GM12878 (cell line): ENCODE results near the gene PITPNC1. TPM values are rescaled to one million over a fixed set of nuclear protein-coding genes. Genes with fewer than 3 reads are reported as not detected.

Experiments used
- BRCA1 ChIP-seq: IDR thresholded peaks from 2 replicates; pipeline ENCODE4 v1.6.1; 2011; ENCODE audit warnings: low read depth, low read length, improper control_type of control experiment
- CBFB ChIP-seq: IDR thresholded peaks from 2 replicates; pipeline ENCODE4 v1.6.1; 2016; ENCODE audit warnings: antibody characterized with exemption, low read depth
- CHD2 ChIP-seq: IDR thresholded peaks from 2 replicates; pipeline ENCODE4 v1.6.1; 2011; ENCODE audit warnings: low read depth, low read length, improper control_type of control experiment, borderline replicate concordance
- EED ChIP-seq: sonication (generic); IDR thresholded peaks from 2 replicates; pipeline ENCODE4 v1.6.1; 2016; ENCODE audit warnings: antibody characterized with exemption, low read depth
- EGR1 ChIP-seq, 2 experiments: IDR thresholded peaks; 1 replicate in 1 of 2; 2 replicates in 1 of 2; pipeline ENCODE4 v1.6.1; 2011 to 2012; ENCODE audit warnings: low read depth in 2 of 2, low read length in 2 of 2, borderline replicate concordance in 1 of 2, mild to moderate bottlenecking in 1 of 2, moderate library complexity in 1 of 2
- EP300 ChIP-seq, 2 experiments: fragments of 150-350 bp in 1 of 2; IDR thresholded peaks; 2 replicates each; pipeline ENCODE4 v1.6.1; 2011 to 2012; ENCODE audit warnings: low read depth in 2 of 2, low read length in 2 of 2, borderline replicate concordance in 1 of 2, improper control_type of control experiment in 1 of 2, inconsistent platforms in 1 of 2; ENCODE audit not compliant: control insufficient read depth in 1 of 2
- ESRRA ChIP-seq: IDR thresholded peaks from 2 replicates; pipeline ENCODE4 v1.6.1; 2012; ENCODE audit warnings: mild to moderate bottlenecking, low read length, improper control_type of control experiment
- JUND ChIP-seq: IDR thresholded peaks from 2 replicates; pipeline ENCODE4 v1.6.1; 2012; ENCODE audit warnings: low read depth, mild to moderate bottlenecking, low read length, improper control_type of control experiment, moderate library complexity
- KDM1A ChIP-seq: fragments of 200-600 bp; sonication (generic); IDR thresholded peaks from 2 replicates; pipeline ENCODE4 v1.6.1; 2016; ENCODE audit warnings: borderline replicate concordance
- KLF5 ChIP-seq: fragments of 450-650 bp; IDR thresholded peaks from 2 replicates; pipeline ENCODE4 v1.6.1; 2014; ENCODE audit warnings: mild to moderate bottlenecking; ENCODE audit not compliant: partially characterized antibody
- LARP7 ChIP-seq: fragments of 450-650 bp; IDR thresholded peaks from 2 replicates; pipeline ENCODE4 v1.6.1; 2017; ENCODE audit warnings: mild to moderate bottlenecking
- MYB ChIP-seq: fragments of 150-350 bp; IDR thresholded peaks from 2 replicates; pipeline ENCODE4 v1.6.1; 2014; ENCODE audit warnings: mild to moderate bottlenecking, low read depth, low read length, borderline replicate concordance
- NR2F1 ChIP-seq: fragments of 450-650 bp; conservative IDR thresholded peaks from 2 replicates; pipeline ENCODE4 v1.6.1; 2017; ENCODE audit warnings: mild to moderate bottlenecking
- RAD51 ChIP-seq: fragments of 450-650 bp; IDR thresholded peaks from 2 replicates; pipeline ENCODE4 v1.6.1; 2016; ENCODE audit warnings: moderate library complexity, mild to moderate bottlenecking, inconsistent platforms
- SMAD1 ChIP-seq: fragments of 450-650 bp; IDR thresholded peaks from 2 replicates; pipeline ENCODE4 v1.6.1; 2018; ENCODE audit warnings: mild to moderate bottlenecking, low read depth; ENCODE audit not compliant: partially characterized antibody
- YBX1 ChIP-seq: fragments of 450-650 bp; IDR thresholded peaks from 2 replicates; pipeline ENCODE4 v1.6.1; 2016; ENCODE audit warnings: antibody characterized with exemption
- YY1 ChIP-seq: IDR thresholded peaks from 2 replicates; pipeline ENCODE4 v1.6.1; 2011; ENCODE audit warnings: low read depth, mild to moderate bottlenecking, low read length
- polyA plus RNA-seq, 11 experiments: library from polyadenylated mRNA; depleted of rRNA in 4 of 11; unstranded in 6 of 11; stranded (reverse) in 5 of 11; fragments of >200 nt; fragmentation: Nextera tagmentation in 4 of 11; fragmentation: Illumina TruSeq in 1 of 11; extraction: Ambion mirVana in 4 of 11; extraction: Trizol in 1 of 11; gene quantifications; 1 replicate in 1 of 11; 2 replicates in 10 of 11; pipeline versions ENCODE4 v1.2.1 to v1.2.3, GENCODE V29; 2011 to 2016; ENCODE audit warnings: inconsistent platforms in 2 of 11, missing spikeins in 2 of 11, low read depth in 1 of 11
- total RNA-seq, 4 experiments: library from RNA; depleted of rRNA in 3 of 4; stranded (reverse); fragments of >200 nt in 3 of 4; fragmentation: Illumina TruSeq in 1 of 4; extraction: Trizol in 1 of 4; gene quantifications; 2 replicates each; pipeline versions ENCODE4 v1.2.1 to v1.2.3, GENCODE V29; 2013 to 2021
- TF ChIP-seq, protein P1 (sequence below): IDR thresholded peaks from 2 replicates; pipeline ENCODE4 v1.6.1; 2011; ENCODE audit warnings: low read depth, mild to moderate bottlenecking, low read length, moderate library complexity, borderline replicate concordance; ENCODE audit errors: extremely low read depth
- TF ChIP-seq, protein P2 (sequence below): fragments of 450-650 bp; conservative IDR thresholded peaks from 2 replicates; pipeline ENCODE4 v1.6.1; 2017; ENCODE audit warnings: mild to moderate bottlenecking, moderate library complexity
- TF ChIP-seq, protein P3 (sequence below): fragments of 450-650 bp; IDR thresholded peaks from 2 replicates; pipeline ENCODE4 v1.6.1; 2017; ENCODE audit warnings: low read depth, mild to moderate bottlenecking, moderate library complexity
- TF ChIP-seq, protein P4 (sequence below): fragments of 450-650 bp; IDR thresholded peaks from 2 replicates; pipeline ENCODE4 v1.6.1; 2017; ENCODE audit warnings: antibody characterized with exemption, mild to moderate bottlenecking, moderate library complexity
- TF ChIP-seq, protein P5 (sequence below): IDR thresholded peaks from 2 replicates; pipeline ENCODE4 v1.6.1; 2012; ENCODE audit warnings: low read depth, low read length, improper control_type of control experiment

Gene PITPNC1
- total and polyA plus RNA-seq, 10 of the 15 experiments (the other 5 are each of a cell fraction or from before 2014, with no cell fraction given) = 12.2 to 62.4 (median 47.3) TPM

DNA sequence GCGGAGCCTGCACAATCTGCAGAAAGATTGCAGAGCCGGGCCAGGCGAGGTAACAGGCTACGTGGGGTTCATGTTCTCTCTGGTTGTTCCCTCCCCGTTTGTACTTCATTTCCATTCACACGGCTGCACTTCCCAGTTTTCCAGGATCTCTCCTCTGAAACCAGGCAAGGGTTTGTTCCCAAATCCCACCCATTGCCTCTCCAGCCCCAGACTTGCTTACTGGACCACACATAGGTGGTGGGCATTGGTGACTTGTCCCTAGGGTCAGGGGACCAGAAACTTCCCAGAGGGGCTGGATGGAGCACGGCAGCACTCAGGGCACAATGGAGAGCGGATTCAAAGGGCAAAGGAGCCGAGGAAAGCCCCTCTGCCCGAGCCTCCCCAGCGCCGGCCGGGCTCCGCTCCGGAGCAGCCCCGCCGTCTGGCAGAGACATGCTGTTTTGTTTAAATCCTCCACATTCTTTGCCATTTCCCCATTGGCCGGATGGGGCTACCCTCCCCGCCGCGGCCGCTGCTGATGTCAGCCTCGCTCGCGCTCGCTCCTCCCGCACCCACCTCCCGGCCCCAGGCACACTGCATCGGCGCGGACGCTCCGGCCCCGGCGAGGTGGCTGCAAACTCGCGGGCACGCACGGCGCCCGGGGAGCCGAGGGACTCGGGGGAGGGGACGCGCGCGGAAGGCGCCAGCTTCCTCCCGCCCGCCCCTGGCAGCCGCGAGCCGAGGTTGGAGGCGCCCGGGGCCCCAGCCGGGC, at the start of gene PITPNC1 (continued):
- TF ChIP-seq NR2F1 (peak; percentile 55), YBX1 (no peak), EP300 (IDR thresholded peaks at IDR 0.05; ENCODE audit: borderline replicate concordance in 1 of 2, control insufficient read depth in 1 of 2, low read depth in 2 of 2, low read length in 2 of 2) (no peak), CHD2 (peak; percentile 53; the same call in 1 of the 2 replicates), KDM1A (no peak), BRCA1 (no peak), JUND (0 out of 2 replicates have a peak, but pooled peaks have one; percentile 14), KLF5 (no peak), SMAD1 (no peak), RAD51 (no peak), EED (0 out of 2 replicates have a peak, but pooled peaks have one; percentile 31), YY1 (peak; percentile 49), CBFB (no peak), ESRRA (no peak), LARP7 (peak; percentile 93), EGR1 (IDR thresholded peaks at IDR 0.05; ENCODE audit: borderline replicate concordance in 1 of 2, low read depth in 2 of 2, low read length in 2 of 2) (no peak), MYB (no peak)
- TF ChIP-seq, protein P1, sequence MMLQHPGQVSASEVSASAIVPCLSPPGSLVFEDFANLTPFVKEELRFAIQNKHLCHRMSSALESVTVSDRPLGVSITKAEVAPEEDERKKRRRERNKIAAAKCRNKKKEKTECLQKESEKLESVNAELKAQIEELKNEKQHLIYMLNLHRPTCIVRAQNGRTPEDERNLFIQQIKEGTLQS = no peak
- TF ChIP-seq, protein P2, sequence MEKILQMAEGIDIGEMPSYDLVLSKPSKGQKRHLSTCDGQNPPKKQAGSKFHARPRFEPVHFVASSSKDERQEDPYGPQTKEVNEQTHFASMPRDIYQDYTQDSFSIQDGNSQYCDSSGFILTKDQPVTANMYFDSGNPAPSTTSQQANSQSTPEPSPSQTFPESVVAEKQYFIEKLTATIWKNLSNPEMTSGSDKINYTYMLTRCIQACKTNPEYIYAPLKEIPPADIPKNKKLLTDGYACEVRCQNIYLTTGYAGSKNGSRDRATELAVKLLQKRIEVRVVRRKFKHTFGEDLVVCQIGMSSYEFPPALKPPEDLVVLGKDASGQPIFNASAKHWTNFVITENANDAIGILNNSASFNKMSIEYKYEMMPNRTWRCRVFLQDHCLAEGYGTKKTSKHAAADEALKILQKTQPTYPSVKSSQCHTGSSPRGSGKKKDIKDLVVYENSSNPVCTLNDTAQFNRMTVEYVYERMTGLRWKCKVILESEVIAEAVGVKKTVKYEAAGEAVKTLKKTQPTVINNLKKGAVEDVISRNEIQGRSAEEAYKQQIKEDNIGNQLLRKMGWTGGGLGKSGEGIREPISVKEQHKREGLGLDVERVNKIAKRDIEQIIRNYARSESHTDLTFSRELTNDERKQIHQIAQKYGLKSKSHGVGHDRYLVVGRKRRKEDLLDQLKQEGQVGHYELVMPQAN = peak; percentile 64
- TF ChIP-seq, protein P3, sequence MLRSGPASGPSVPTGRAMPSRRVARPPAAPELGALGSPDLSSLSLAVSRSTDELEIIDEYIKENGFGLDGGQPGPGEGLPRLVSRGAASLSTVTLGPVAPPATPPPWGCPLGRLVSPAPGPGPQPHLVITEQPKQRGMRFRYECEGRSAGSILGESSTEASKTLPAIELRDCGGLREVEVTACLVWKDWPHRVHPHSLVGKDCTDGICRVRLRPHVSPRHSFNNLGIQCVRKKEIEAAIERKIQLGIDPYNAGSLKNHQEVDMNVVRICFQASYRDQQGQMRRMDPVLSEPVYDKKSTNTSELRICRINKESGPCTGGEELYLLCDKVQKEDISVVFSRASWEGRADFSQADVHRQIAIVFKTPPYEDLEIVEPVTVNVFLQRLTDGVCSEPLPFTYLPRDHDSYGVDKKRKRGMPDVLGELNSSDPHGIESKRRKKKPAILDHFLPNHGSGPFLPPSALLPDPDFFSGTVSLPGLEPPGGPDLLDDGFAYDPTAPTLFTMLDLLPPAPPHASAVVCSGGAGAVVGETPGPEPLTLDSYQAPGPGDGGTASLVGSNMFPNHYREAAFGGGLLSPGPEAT = no peak
- TF ChIP-seq, protein P4, sequence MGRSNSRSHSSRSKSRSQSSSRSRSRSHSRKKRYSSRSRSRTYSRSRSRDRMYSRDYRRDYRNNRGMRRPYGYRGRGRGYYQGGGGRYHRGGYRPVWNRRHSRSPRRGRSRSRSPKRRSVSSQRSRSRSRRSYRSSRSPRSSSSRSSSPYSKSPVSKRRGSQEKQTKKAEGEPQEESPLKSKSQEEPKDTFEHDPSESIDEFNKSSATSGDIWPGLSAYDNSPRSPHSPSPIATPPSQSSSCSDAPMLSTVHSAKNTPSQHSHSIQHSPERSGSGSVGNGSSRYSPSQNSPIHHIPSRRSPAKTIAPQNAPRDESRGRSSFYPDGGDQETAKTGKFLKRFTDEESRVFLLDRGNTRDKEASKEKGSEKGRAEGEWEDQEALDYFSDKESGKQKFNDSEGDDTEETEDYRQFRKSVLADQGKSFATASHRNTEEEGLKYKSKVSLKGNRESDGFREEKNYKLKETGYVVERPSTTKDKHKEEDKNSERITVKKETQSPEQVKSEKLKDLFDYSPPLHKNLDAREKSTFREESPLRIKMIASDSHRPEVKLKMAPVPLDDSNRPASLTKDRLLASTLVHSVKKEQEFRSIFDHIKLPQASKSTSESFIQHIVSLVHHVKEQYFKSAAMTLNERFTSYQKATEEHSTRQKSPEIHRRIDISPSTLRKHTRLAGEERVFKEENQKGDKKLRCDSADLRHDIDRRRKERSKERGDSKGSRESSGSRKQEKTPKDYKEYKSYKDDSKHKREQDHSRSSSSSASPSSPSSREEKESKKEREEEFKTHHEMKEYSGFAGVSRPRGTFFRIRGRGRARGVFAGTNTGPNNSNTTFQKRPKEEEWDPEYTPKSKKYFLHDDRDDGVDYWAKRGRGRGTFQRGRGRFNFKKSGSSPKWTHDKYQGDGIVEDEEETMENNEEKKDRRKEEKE = 0 out of 2 replicates have a peak, but pooled peaks have one; percentile 53
- TF ChIP-seq, protein P5, sequence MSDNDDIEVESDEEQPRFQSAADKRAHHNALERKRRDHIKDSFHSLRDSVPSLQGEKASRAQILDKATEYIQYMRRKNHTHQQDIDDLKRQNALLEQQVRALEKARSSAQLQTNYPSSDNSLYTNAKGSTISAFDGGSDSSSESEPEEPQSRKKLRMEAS = peak; percentile 71; the same call in 1 of the 2 replicates
